Uterus (tissue), 4 donors: ENCODE results near the gene ISL1. TPM values are rescaled to one million over a fixed set of nuclear protein-coding genes. Genes with fewer than 3 reads are reported as not detected.

ENCODE experiments used
- DNase-seq, 2 donors: peaks; one replicate each; pipeline ENCODE4 v3.0.0-alpha.2; 2019 to 2020
- H3K27ac ChIP-seq, 2 donors: fragments of 200-600 bp; sonication (generic); 1 replicate in 1 of 2; 2 replicates in 1 of 2; pipeline ENCODE4 v1.5.1; 2016 to 2018
- H3K27me3 ChIP-seq, 2 donors: fragments of 200-600 bp; sonication (generic); one replicate each; pipeline ENCODE4 v1.5.1; 2018 to 2019; ENCODE audit warnings: control low read depth in 1 of 2
- H3K36me3 ChIP-seq, 2 donors: fragments of 200-600 bp; sonication (generic); one replicate each; pipeline ENCODE4 v1.5.1; 2019; ENCODE audit warnings: control low read depth in 1 of 2
- H3K4me1 ChIP-seq, 2 donors: fragments of 200-600 bp; sonication (generic); one replicate each; pipeline ENCODE4 v1.5.1; 2018 to 2019; ENCODE audit warnings: control low read depth in 1 of 2
- H3K4me3 ChIP-seq, 2 donors: fragments of 200-600 bp; sonication (generic); 1 replicate in 1 of 2; 2 replicates in 1 of 2; pipeline ENCODE4 v1.5.1; 2018 to 2019; ENCODE audit warnings: mild to moderate bottlenecking in 1 of 2
- H3K9me3 ChIP-seq, 2 donors: fragments of 200-600 bp; sonication (generic); one replicate each; pipeline ENCODE4 v1.5.1; 2019; ENCODE audit warnings: control low read depth in 1 of 2
- POLR2A ChIP-seq, 2 donors: fragments of 450-650 bp; IDR thresholded peaks; one replicate each; pipeline ENCODE4 v1.6.1; 2016; ENCODE audit warnings: antibody characterized with exemption in 2 of 2, mild to moderate bottlenecking in 1 of 2, moderate library complexity in 1 of 2
- intact Hi-C: fragments of 100-400 bp; cut with DNase I; formaldehyde crosslinking; loops from one replicate; pipeline ENCODE4 v1.15.1; 2023; ENCODE audit warnings: low total_unique reads
- total RNA-seq, 4 donors: library from RNA; depleted of rRNA in 3 of 4; stranded (reverse); fragments of >200 nt in 3 of 4; gene quantifications; one replicate each; pipeline versions ENCODE4 v1.1.0 to v1.2.4, GENCODE V29; 2014 to 2023
- TF ChIP-seq, protein P1 (sequence below), 4 experiments: fragments of 200-600 bp in 2 of 4; fragments of 450-650 bp in 2 of 4; sonication (generic) in 2 of 4; IDR thresholded peaks; one replicate each; pipeline ENCODE4 v1.5.1; 2016 to 2019; ENCODE audit warnings: antibody characterized with exemption in 4 of 4, mild to moderate bottlenecking in 2 of 4, moderate library complexity in 1 of 4
- donor health status: DM: yes; HTN: yes; CAD: no.

The ISL1 gene
- total RNA-seq, 4 donors from 2014 or later: 0.24 to 2.7 TPM; not detected in 2

DNA sequence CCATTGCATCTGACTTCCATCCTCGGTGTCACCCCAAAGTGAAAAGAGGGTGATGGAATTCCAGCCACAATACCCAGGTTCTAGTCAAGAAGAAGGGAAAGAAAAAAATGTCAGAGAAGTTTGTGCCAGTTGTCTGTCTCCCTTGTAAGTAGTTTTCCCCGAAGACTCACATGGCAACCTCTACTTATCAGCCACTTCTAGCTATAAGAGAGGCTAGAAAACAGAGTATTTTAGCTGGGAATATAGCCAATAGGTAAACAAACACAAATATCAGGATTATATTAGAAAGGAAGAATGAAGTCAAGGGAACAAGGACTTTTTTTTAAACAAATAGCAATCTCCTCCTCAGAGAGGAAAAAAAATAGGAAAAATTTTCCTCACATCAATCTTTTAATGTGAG lies 12.2 kb upstream of the ISL1 start:
- H3K4me3 ChIP-seq: no peak overlapping the region
- no peaks in the 10 kb centered on the region for H3K4me1 ChIP-seq
- H3K36me3 ChIP-seq: no peaks in the 10 kb centered on the region
- H3K27me3 ChIP-seq: peaks cover 0 to 6% of the 10 kb centered on the region in 2 donors
- intact Hi-C loops: no loop called here
- no peak overlapping the region for H3K27ac ChIP-seq
- no peaks in the 10 kb centered on the region for H3K9me3 ChIP-seq
- no peak for TF ChIP-seq POLR2A (IDR thresholded peaks at IDR 0.05)
- TF ChIP-seq, protein P1, sequence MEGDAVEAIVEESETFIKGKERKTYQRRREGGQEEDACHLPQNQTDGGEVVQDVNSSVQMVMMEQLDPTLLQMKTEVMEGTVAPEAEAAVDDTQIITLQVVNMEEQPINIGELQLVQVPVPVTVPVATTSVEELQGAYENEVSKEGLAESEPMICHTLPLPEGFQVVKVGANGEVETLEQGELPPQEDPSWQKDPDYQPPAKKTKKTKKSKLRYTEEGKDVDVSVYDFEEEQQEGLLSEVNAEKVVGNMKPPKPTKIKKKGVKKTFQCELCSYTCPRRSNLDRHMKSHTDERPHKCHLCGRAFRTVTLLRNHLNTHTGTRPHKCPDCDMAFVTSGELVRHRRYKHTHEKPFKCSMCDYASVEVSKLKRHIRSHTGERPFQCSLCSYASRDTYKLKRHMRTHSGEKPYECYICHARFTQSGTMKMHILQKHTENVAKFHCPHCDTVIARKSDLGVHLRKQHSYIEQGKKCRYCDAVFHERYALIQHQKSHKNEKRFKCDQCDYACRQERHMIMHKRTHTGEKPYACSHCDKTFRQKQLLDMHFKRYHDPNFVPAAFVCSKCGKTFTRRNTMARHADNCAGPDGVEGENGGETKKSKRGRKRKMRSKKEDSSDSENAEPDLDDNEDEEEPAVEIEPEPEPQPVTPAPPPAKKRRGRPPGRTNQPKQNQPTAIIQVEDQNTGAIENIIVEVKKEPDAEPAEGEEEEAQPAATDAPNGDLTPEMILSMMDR (IDR thresholded peaks at IDR 0.05): no peak
- no peak for DNase-seq

DNA sequence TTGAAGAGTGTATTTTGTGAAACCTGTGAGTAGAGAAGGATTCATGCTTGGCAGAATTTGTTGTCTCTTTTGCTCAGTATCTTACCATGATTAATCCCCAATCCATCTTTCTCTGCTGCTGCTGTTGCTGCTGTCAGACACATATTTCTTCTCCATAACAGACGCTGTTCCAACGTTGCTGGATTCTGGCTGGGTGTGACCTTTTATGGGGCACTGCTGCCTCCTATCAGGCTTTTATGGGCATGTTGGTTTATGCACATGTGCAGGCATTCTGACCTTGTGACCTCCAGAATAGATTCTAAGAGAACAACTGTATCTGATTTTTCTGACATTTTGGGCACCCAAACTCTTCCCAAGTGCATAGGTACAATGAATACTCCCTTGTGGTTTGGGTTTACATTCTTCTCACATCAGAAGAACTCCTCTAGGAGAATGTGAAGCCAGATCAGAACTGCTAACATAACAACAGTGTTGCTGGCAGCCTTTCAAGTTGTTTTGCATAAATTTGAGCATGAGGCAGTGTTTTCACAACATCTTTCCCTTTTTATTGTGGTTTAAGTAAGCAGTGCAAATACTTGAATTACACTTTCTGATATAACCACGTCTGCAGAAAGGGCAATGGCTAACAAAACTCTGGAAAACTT lies 9.2 kb upstream of the ISL1 start:
- no peaks in the 10 kb centered on the region for H3K9me3 ChIP-seq
- peaks cover 0 to 33% of the 10 kb centered on the region in 2 donors for H3K27me3 ChIP-seq
- no peak overlapping the region for H3K4me3 ChIP-seq
- peaks cover 0 to 4% of the 10 kb centered on the region in 2 donors for H3K4me1 ChIP-seq
- no peak for DNase-seq
- no peak for TF ChIP-seq POLR2A (IDR thresholded peaks at IDR 0.05)
- TF ChIP-seq, protein P1 (IDR thresholded peaks at IDR 0.05): no peak
- H3K27ac ChIP-seq: no peak overlapping the region
- intact Hi-C loops: no loop called here
- no peaks in the 10 kb centered on the region for H3K36me3 ChIP-seq

DNA sequence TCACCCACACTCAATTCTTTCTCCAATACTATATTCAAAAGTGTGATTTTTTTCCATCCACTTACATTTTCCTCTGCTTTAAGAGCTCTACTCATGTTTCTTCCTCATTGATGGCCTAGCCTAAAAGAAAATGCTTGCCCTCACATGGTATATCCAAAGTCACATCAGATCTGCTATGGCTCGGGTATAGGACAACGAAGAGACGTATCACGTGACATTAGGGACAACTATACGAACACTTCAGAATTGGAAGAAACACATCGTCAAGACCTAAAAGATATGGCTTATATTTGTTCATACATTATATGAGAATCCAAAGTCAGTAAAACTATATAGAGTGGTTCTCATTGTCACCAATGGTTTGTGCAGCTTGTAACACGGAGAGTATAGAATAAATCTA lies 8.2 kb upstream of the ISL1 start:
- Histone ChIP-seq H3K9me3 (no peaks in the 10 kb centered on the region), H3K4me1 (peaks cover 0 to 7% of the 10 kb centered on the region in 2 donors), H3K27me3 (peaks cover 0 to 44% of the 10 kb centered on the region in 2 donors), H3K27ac (no peak overlapping the region), H3K4me3 (no peak overlapping the region), H3K36me3 (no peaks in the 10 kb centered on the region)
- TF ChIP-seq, protein P1 (IDR thresholded peaks at IDR 0.05): no peak
- TF ChIP-seq POLR2A (IDR thresholded peaks at IDR 0.05): no peak
- intact Hi-C loops: no loop called here
- no peak for DNase-seq

DNA sequence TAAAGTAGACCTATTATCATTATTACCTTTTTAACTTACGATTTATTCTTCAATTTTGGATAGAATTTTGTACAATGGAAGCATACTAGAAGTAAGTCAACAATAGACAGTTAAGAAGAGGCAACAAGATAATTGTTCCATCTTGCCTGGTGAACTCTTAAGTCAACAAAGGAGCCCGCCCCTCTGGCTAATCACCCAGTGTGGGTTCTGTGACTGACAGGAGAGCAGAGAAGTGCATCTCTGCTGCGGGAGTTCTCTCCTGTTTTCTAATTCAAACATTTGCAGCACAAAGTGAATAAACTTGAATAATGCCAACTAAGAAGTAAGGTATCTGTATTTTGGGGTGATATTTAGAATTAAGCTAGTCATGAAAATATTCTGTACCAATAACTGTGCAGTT lies 6.7 kb upstream of the ISL1 start:
- Histone ChIP-seq H3K36me3 (no peaks in the 10 kb centered on the region), H3K9me3 (no peaks in the 10 kb centered on the region), H3K4me1 (peaks cover 0 to 7% of the 10 kb centered on the region in 2 donors), H3K4me3 (no peak overlapping the region), H3K27ac (no peak overlapping the region), H3K27me3 (peaks cover 0 to 56% of the 10 kb centered on the region in 2 donors)
- intact Hi-C loops: no loop called here
- TF ChIP-seq, protein P1 (IDR thresholded peaks at IDR 0.05): no peak
- TF ChIP-seq POLR2A (IDR thresholded peaks at IDR 0.05): no peak
- no peak for DNase-seq

DNA sequence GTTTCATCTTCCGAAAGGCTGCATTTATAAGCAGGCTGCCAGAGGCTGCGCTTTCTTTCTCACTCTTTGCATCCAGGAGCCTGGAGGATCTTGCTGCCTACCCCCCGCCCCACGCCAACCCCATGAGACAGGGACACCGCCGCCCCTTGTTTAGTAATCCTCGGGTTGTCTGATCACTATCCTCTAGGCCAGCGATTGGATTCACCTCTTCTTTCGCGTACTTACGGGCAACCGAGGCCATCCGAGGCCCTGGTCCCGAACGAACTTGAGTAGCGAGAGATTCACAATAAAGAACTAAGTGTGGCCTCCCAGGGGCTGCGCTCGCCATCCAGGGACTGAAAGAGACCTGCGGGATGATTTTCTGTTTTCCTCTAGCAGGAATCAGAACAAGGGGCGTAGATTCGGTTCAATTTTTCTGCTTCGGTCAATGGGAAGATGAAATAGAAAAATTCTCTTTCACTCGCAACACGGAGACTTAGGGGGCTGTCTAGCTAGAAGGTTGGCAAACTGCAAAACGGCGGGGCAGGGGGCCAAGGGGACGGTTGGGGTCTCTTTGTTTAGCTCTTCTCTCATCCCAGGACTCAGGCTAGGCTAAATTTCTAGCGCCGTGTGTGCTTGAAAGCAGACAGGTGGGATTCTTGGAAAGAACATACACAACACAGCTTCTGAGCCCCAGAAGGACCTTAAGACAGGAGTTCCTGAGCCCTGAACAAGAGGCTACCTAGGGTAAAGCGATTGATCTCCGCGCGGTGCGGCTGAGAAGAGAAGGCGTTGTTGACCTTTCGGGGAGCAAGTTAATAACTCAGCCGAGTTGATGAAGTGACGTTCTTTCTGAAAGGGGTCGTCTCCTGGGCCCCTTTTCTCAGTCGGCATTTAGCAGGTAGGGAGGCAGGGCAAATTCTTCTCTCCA lies 5.8 kb upstream of the ISL1 start:
- Histone ChIP-seq H3K4me1 (peaks cover 0 to 7% of the 10 kb centered on the region in 2 donors), H3K9me3 (no peaks in the 10 kb centered on the region), H3K27me3 (peaks cover 0 to 64% of the 10 kb centered on the region in 2 donors), H3K4me3 (no peak overlapping the region), H3K27ac (no peak overlapping the region), H3K36me3 (no peaks in the 10 kb centered on the region)
- no peak for TF ChIP-seq POLR2A (IDR thresholded peaks at IDR 0.05)
- TF ChIP-seq, protein P1 (IDR thresholded peaks at IDR 0.05): no peak
- intact Hi-C loops: no loop called here
- no peak for DNase-seq
